Fibroblast of skin of right biceps (primary cell): ENCODE results near the gene KCNN3.

Experiments used
- DNase-seq: peaks from one replicate; pipeline ENCODE4 v3.0.0-alpha.2; 2013

The KCNN3 gene

GRCh38 chr1:154839691-154840090 is 30.4 kb downstream of the KCNN3 start:
- peak; percentile 18 for DNase-seq

- DNase-seq: no peak
Observed at GRCh38 chr1:154838988-154839387, 31.1 kb downstream of the KCNN3 start.

- no peak for DNase-seq
Observed at GRCh38 chr1:154838461-154838860, 31.6 kb downstream of the KCNN3 start.

GRCh38 chr1:154837672-154838171 is 32.4 kb downstream of the KCNN3 start:
- no peak for DNase-seq

- DNase-seq: no peak
Observed at GRCh38 chr1:154837034-154837671, 32.9 kb downstream of the KCNN3 start.

GRCh38 chr1:154835531-154836324 is 34.4 kb downstream of the KCNN3 start:
- DNase-seq: no peak

- DNase-seq: no peak
Observed at GRCh38 chr1:154833841-154834240, 36.2 kb downstream of the KCNN3 start.

GRCh38 chr1:154833209-154833608 is 36.9 kb downstream of the KCNN3 start:
- DNase-seq: no peak

GRCh38 chr1:154832384-154832783 is 37.7 kb downstream of the KCNN3 start:
- no peak for DNase-seq

- DNase-seq: peak; percentile 12
Observed at GRCh38 chr1:154831462-154831861, 38.6 kb downstream of the KCNN3 start.

GRCh38 chr1:154829062-154829461 is 41.0 kb downstream of the KCNN3 start:
- no peak for DNase-seq

GRCh38 chr1:154824179-154825000 is 45.7 kb downstream of the KCNN3 start:
- no peak for DNase-seq

GRCh38 chr1:154822717-154823116 is 47.4 kb downstream of the KCNN3 start:
- no peak for DNase-seq

- DNase-seq: no peak
Observed at GRCh38 chr1:154822233-154822632, 47.8 kb downstream of the KCNN3 start.

GRCh38 chr1:154821083-154821482 is 49.0 kb downstream of the KCNN3 start:
- no peak for DNase-seq

- DNase-seq: no peak
Observed at GRCh38 chr1:154820646-154821045, 49.4 kb downstream of the KCNN3 start.

GRCh38 chr1:154819628-154820590 is 50.2 kb downstream of the KCNN3 start:
- no peak for DNase-seq

GRCh38 chr1:154818911-154819310 is 51.2 kb downstream of the KCNN3 start:
- DNase-seq: no peak

GRCh38 chr1:154816937-154817336 is 53.1 kb downstream of the KCNN3 start:
- no peak for DNase-seq

GRCh38 chr1:154816369-154816768 is 53.7 kb downstream of the KCNN3 start:
- DNase-seq: no peak

- no peak for DNase-seq
Observed at GRCh38 chr1:154813846-154814505, 56.1 kb downstream of the KCNN3 start.
